ENCODE results near the gene SAMSN1.

Gene SAMSN1

DNA sequence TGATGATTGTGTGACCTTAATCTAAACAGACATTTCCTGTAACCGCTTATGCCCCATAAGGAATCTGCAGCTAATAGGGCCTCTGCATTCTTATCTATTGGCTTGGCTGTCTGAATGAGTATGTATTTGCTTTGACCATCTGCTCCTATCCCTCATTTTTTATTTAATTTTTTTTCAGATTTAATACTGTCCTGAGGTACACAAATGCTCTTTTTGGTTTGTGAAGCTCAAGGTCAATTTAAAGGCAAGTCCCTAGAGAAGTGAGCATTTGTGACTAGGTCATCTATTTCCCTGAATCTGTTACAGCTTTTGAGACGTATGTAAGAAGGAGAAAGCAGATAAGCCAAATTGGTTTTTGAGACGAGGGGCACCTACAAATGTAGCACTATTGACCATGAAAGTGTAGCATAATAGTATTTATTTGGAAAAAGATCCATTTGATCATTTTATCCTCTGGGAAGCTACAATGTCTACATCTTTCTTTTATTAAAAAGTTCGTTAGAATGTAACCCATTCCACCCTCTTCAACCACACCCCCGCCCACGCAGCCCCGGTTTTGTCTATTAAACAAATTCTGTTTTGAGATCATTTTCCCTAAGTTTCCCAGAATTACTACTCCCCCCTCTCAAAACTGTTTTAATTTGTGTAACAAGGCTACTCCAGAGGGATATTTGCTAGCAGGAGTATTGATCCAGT, 93.9 kb downstream of the SAMSN1 start:
- H3K27ac ChIP-seq = no peak overlapping the region
- TF ChIP-seq, protein P1, sequence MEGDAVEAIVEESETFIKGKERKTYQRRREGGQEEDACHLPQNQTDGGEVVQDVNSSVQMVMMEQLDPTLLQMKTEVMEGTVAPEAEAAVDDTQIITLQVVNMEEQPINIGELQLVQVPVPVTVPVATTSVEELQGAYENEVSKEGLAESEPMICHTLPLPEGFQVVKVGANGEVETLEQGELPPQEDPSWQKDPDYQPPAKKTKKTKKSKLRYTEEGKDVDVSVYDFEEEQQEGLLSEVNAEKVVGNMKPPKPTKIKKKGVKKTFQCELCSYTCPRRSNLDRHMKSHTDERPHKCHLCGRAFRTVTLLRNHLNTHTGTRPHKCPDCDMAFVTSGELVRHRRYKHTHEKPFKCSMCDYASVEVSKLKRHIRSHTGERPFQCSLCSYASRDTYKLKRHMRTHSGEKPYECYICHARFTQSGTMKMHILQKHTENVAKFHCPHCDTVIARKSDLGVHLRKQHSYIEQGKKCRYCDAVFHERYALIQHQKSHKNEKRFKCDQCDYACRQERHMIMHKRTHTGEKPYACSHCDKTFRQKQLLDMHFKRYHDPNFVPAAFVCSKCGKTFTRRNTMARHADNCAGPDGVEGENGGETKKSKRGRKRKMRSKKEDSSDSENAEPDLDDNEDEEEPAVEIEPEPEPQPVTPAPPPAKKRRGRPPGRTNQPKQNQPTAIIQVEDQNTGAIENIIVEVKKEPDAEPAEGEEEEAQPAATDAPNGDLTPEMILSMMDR (conservative IDR thresholded peaks at IDR 0.05) = no peak
- no peak for TF ChIP-seq ZFX (IDR thresholded peaks at IDR 0.05)

DNA sequence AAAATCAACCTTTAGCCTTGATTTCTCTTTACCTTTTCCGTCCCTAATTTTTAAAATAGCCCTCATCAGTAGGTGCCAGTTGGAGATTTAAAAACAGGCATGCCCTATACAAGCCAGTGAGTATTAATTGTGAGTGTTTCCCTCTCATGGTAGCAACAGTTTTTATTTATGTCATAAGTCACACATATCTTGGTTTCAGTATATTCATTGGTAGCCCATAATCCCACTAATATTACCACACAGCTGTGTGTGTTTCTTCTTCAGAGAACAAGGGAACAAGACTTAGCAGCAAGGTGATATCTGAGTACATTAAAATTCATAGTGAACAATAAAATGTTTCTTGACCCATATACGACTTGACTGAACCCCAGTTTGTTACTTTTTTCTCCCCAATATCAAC, 94.6 kb downstream of the SAMSN1 start:
- H3K27ac ChIP-seq = no peak overlapping the region

DNA sequence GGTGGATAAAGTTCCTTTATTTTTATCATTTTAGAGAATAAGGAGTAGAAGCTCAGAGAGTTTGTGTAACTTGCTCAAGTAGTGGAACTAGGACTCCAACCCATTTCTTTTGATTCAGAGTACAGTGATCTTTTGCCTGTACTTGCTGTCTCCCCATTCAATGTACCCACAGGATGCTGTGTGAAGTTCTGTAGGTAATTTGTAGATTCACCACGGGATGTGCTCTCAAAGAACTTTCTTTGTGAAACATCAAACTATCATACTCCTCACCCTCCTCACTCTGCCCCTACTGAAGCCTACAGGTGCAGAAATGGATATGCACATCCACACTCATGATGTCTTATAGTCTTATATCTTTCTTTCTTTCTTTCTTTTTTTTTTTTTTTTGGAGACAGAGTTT, 97.3 kb downstream of the SAMSN1 start:
- no peak overlapping the region for H3K27ac ChIP-seq
- TF ChIP-seq, protein P1 (conservative IDR thresholded peaks at IDR 0.05) = no peak
- TF ChIP-seq ZFX (IDR thresholded peaks at IDR 0.05) = no peak

More for the DNA sequence above, 94.6 kb downstream of the SAMSN1 start:
- TF ChIP-seq ZFX (IDR thresholded peaks at IDR 0.05) = no peak
- TF ChIP-seq, protein P1 (conservative IDR thresholded peaks at IDR 0.05) = no peak

DNA sequence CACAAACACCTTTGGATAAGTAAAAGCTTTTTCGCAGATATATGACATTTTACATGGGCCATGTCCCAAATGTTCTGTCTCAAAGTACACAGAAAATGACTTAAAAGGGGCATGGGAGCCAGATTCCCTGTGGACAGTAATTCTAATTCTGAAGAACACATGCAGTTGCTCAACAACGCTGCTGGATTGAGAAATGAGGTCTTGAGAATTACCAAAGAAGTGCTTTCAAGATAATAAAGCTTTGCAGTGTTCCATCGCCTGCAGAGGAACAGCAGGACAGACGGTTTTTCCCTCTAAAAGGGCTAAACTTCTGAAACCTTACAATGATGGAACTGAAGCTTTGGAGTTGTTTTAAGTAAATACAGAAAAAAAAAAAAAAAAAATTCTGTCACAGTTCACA, 107.9 kb downstream of the SAMSN1 start:
- TF ChIP-seq, protein P1 (conservative IDR thresholded peaks at IDR 0.05) = no peak
- H3K27ac ChIP-seq = no peak overlapping the region

DNA sequence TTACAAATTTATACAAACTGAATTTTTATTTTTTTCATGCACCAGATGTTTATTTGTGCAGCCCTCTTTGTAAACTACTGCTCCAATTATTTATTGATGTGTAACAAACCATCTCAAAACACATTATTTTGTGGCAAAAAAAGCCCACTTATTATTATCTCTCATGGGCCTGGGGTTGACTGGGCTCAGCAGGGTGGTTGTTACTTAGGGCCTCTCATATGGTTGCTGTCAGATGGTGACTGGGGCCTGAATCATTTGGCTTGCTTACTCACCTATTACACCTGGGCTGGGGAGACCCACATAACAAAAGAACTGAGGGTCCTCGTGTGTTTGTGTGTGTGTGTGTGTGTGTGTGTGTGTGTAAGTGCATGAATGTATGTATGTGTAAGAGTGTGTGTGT, 110.7 kb downstream of the SAMSN1 start:
- TF ChIP-seq, protein P1 (conservative IDR thresholded peaks at IDR 0.05) = no peak
- TF ChIP-seq ZFX (IDR thresholded peaks at IDR 0.05) = no peak
- no peak overlapping the region for H3K27ac ChIP-seq

Data from C4-2B (cell line).